Measurements from ENCODE around the gene ACTN4.

ACTN4 gene

GRCh38 chr19:38718747-38719543 lies 71.5 kb downstream of the ACTN4 start:
- FAIRE-seq (no peak), DNase-seq (ENCODE audit: insufficient read length) (no peak)
- TF ChIP-seq POLR2AphosphoS5 (IDR thresholded peaks at IDR 0.05; ENCODE audit: low read depth, low read length) (no peak), TAF1 (IDR thresholded peaks at IDR 0.05; ENCODE audit: borderline replicate concordance, low read depth, low read length) (no peak), POLR2A (IDR thresholded peaks at IDR 0.05; ENCODE audit: low read depth, low read length) (no peak)

GRCh38 chr19:38719761-38720558 lies 72.5 kb downstream of the ACTN4 start:
- DNase-seq (ENCODE audit: insufficient read length) (no peak), FAIRE-seq (no peak)
- TF ChIP-seq POLR2AphosphoS5 (IDR thresholded peaks at IDR 0.05; ENCODE audit: low read depth, low read length) = no peak
- TF ChIP-seq POLR2A (IDR thresholded peaks at IDR 0.05; ENCODE audit: low read depth, low read length) = no peak
- no peak for TF ChIP-seq TAF1 (IDR thresholded peaks at IDR 0.05; ENCODE audit: borderline replicate concordance, low read depth, low read length)

- DNase-seq (ENCODE audit: insufficient read length) (no peak), FAIRE-seq (no peak)
- no peak for TF ChIP-seq POLR2A (IDR thresholded peaks at IDR 0.05; ENCODE audit: low read depth, low read length)
- TF ChIP-seq TAF1 (IDR thresholded peaks at IDR 0.05; ENCODE audit: borderline replicate concordance, low read depth, low read length) = no peak
- TF ChIP-seq POLR2AphosphoS5 (IDR thresholded peaks at IDR 0.05; ENCODE audit: low read depth, low read length) = no peak
Measured at GRCh38 chr19:38720559-38721236, 73.2 kb downstream of the ACTN4 start.

- DNase-seq (ENCODE audit: insufficient read length) = no peak
- FAIRE-seq = no peak
- no peak for TF ChIP-seq POLR2AphosphoS5 (IDR thresholded peaks at IDR 0.05; ENCODE audit: low read depth, low read length)
- no peak for TF ChIP-seq TAF1 (IDR thresholded peaks at IDR 0.05; ENCODE audit: borderline replicate concordance, low read depth, low read length)
- TF ChIP-seq POLR2A (IDR thresholded peaks at IDR 0.05; ENCODE audit: low read depth, low read length) = no peak
Measured at GRCh38 chr19:38721496-38721895, 74.0 kb downstream of the ACTN4 start.

GRCh38 chr19:38721979-38722773 lies 74.7 kb downstream of the ACTN4 start:
- no peak for TF ChIP-seq TAF1 (IDR thresholded peaks at IDR 0.05; ENCODE audit: borderline replicate concordance, low read depth, low read length)
- no peak for TF ChIP-seq POLR2A (IDR thresholded peaks at IDR 0.05; ENCODE audit: low read depth, low read length)
- TF ChIP-seq POLR2AphosphoS5 (IDR thresholded peaks at IDR 0.05; ENCODE audit: low read depth, low read length) = no peak
- DNase-seq (ENCODE audit: insufficient read length) (no peak), FAIRE-seq (no peak)

- TF ChIP-seq POLR2A (IDR thresholded peaks at IDR 0.05; ENCODE audit: low read depth, low read length) = no peak
- TF ChIP-seq POLR2AphosphoS5 (IDR thresholded peaks at IDR 0.05; ENCODE audit: low read depth, low read length) = no peak
- no peak for TF ChIP-seq TAF1 (IDR thresholded peaks at IDR 0.05; ENCODE audit: borderline replicate concordance, low read depth, low read length)
- DNase-seq (ENCODE audit: insufficient read length) (no peak), FAIRE-seq (no peak)
Measured at GRCh38 chr19:38722947-38723605, 75.6 kb downstream of the ACTN4 start.

- DNase-seq (ENCODE audit: insufficient read length) (no peak), FAIRE-seq (no peak)
- no peak for TF ChIP-seq POLR2AphosphoS5 (IDR thresholded peaks at IDR 0.05; ENCODE audit: low read depth, low read length)
- no peak for TF ChIP-seq TAF1 (IDR thresholded peaks at IDR 0.05; ENCODE audit: borderline replicate concordance, low read depth, low read length)
- TF ChIP-seq POLR2A (IDR thresholded peaks at IDR 0.05; ENCODE audit: low read depth, low read length) = no peak
Measured at GRCh38 chr19:38723606-38723965, 76.1 kb downstream of the ACTN4 start.

GRCh38 chr19:38723990-38724854 lies 76.8 kb downstream of the ACTN4 start:
- no peak for FAIRE-seq
- TF ChIP-seq POLR2AphosphoS5 (IDR thresholded peaks at IDR 0.05; ENCODE audit: low read depth, low read length) (no peak), POLR2A (IDR thresholded peaks at IDR 0.05; ENCODE audit: low read depth, low read length) (no peak), TAF1 (IDR thresholded peaks at IDR 0.05; ENCODE audit: borderline replicate concordance, low read depth, low read length) (no peak)
- no peak for DNase-seq (ENCODE audit: insufficient read length)

GRCh38 chr19:38725469-38726283 lies 78.2 kb downstream of the ACTN4 start:
- no peak for FAIRE-seq
- no peak for DNase-seq (ENCODE audit: insufficient read length)
- no peak for TF ChIP-seq POLR2AphosphoS5 (IDR thresholded peaks at IDR 0.05; ENCODE audit: low read depth, low read length)
- no peak for TF ChIP-seq TAF1 (IDR thresholded peaks at IDR 0.05; ENCODE audit: borderline replicate concordance, low read depth, low read length)
- no peak for TF ChIP-seq POLR2A (IDR thresholded peaks at IDR 0.05; ENCODE audit: low read depth, low read length)

Data from GM12892 (cell line).